GM18507 (cell line): ENCODE results near the gene EIF4G3.
"Not testable (repeated sequence)": the region's sequence is repeated elsewhere in the genome, so short reads cannot be mapped to it uniquely, and the experiment has no call there.

Experiments
- DNase-seq: peaks from one replicate; pipeline ENCODE4 v3.0.0; 2011; ENCODE audit warnings: low read depth; ENCODE audit not compliant: insufficient read length; ENCODE audit errors: extremely low spot score
- FAIRE-seq: peaks from 2 replicates; lab custom pipeline; 2011; peaks lifted over from hg19 to GRCh38; lab: Jason Lieb, UNC

Gene EIF4G3

GRCh38 chr1:20814534-20814871 lies 362.2 kb downstream of the EIF4G3 start:
- DNase-seq (no peak), FAIRE-seq (no peak)

- FAIRE-seq = no peak
Measured at GRCh38 chr1:20811916-20812315, 364.8 kb downstream of the EIF4G3 start.

GRCh38 chr1:20793236-20793635 lies 383.5 kb downstream of the EIF4G3 start:
- no peak for FAIRE-seq

More at GRCh38 chr1:20811916-20812315, 364.8 kb downstream of the EIF4G3 start:
- DNase-seq = no peak

GRCh38 chr1:20792196-20792595 lies 384.5 kb downstream of the EIF4G3 start:
- FAIRE-seq (no peak), DNase-seq (no peak)

More at GRCh38 chr1:20793236-20793635, 383.5 kb downstream of the EIF4G3 start:
- DNase-seq = no peak

- DNase-seq (no peak), FAIRE-seq (no peak)
Measured at GRCh38 chr1:20790785-20791184, 385.9 kb downstream of the EIF4G3 start.

GRCh38 chr1:20789598-20789997 lies 387.1 kb downstream of the EIF4G3 start:
- FAIRE-seq, DNase-seq: not testable (repeated sequence)

GRCh38 chr1:20787840-20788795 lies 388.6 kb downstream of the EIF4G3 start:
- no peak for DNase-seq
- no peak for FAIRE-seq

GRCh38 chr1:20787029-20787839 lies 389.5 kb downstream of the EIF4G3 start, which contains the start of gene HP1BP3:
HP1BP3 (minus strand) TSS chr1:20787307; CDS start chr1:20780440, 6,867 bp downstream.
- peak; percentile 64 for DNase-seq
- FAIRE-seq = peak; percentile 60

GRCh38 chr1:20786253-20787028 lies 390.3 kb downstream of the EIF4G3 start:
- DNase-seq (peak; percentile 93), FAIRE-seq (peak; percentile 83)

- no peak for DNase-seq
- no peak for FAIRE-seq
Measured at GRCh38 chr1:20785907-20786252, 390.8 kb downstream of the EIF4G3 start.

- no peak for FAIRE-seq
Measured at GRCh38 chr1:20775700-20776099, 401.0 kb downstream of the EIF4G3 start.

GRCh38 chr1:20771780-20772179 lies 404.9 kb downstream of the EIF4G3 start:
- FAIRE-seq (no peak), DNase-seq (no peak)

More at GRCh38 chr1:20775700-20776099, 401.0 kb downstream of the EIF4G3 start:
- DNase-seq = no peak

- FAIRE-seq (no peak), DNase-seq (no peak)
Measured at GRCh38 chr1:20770314-20771087, 406.2 kb downstream of the EIF4G3 start.

GRCh38 chr1:20767271-20767670 lies 409.4 kb downstream of the EIF4G3 start:
- no peak for FAIRE-seq
- DNase-seq = no peak

GRCh38 chr1:20763417-20763816 lies 413.3 kb downstream of the EIF4G3 start:
- FAIRE-seq (no peak), DNase-seq (no peak)

- FAIRE-seq (no peak), DNase-seq (no peak)
Measured at GRCh38 chr1:20760322-20760721, 416.4 kb downstream of the EIF4G3 start.
